OCI-M1 (cell line): Measurements from ENCODE around the gene TMEM174.

Experiments used
- DNase-seq: peaks from one replicate; lab custom pipeline; 2025; lab: John Stamatoyannopoulos, UW

The TMEM174 gene

GRCh38 chr5:73153513-73153912 lies 19.5 kb upstream of the TMEM174 start:
- DNase-seq, result no peak

- DNase-seq, result no peak
These were observed 18.6 kb upstream of the TMEM174 start for GRCh38 chr5:73154208-73155006.

- no peak for DNase-seq
These were observed 17.4 kb upstream of the TMEM174 start for GRCh38 chr5:73155271-73156222.

- no peak for DNase-seq
These were observed 15.3 kb upstream of the TMEM174 start for GRCh38 chr5:73157414-73158303.

DNA sequence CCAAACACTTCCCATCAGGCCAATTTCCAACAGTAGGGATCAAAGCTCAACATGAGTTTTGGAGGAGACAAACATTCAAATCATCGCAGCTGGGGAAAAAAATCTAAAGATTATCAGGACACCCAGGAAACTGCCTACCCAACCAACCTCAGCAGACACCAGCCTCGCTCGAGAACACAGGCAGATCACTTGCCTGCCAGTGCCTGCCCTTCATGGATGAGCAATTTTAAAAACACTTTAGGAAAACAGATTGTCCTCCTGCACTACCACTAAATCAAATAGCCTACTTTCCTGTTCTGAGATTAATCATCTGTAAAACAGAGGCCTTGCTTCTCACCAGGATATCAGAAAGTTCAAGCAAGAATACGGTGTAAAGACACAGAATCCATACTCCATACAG lies 14.7 kb upstream of the TMEM174 start:
- DNase-seq, result no peak

- DNase-seq, result peak; percentile 90
These were observed 12.7 kb upstream of the TMEM174 start for GRCh38 chr5:73160239-73160671.

DNA sequence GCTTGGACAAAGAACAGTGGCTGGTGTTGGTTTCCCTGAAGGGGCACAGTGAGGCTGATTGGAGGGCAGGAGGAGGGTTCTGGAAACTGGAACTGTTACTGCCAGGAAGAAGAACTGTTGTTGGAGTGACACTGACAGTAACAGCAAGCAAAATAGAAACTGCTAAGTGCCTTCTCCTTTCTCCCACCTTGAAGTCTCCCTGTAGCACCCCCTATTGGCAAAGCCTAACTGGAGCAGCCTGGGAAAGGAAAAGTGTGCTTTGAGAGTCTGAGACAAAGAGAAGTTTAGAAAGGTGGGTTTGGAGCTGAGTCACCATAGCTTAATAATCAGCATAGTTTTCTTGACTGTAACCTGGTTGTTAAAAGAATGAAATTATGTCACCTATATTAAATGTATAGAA lies 2.5 kb upstream of the TMEM174 start:
- DNase-seq, result peak; percentile 56

GRCh38 chr5:73171495-73171894 lies 1.5 kb upstream of the TMEM174 start:
- DNase-seq, result no peak

- no peak for DNase-seq
These were observed 1.3 kb downstream of the TMEM174 start for GRCh38 chr5:73174100-73174815.

- no peak for DNase-seq
These were observed 3.3 kb downstream of the TMEM174 start for GRCh38 chr5:73176250-73176649.

DNA sequence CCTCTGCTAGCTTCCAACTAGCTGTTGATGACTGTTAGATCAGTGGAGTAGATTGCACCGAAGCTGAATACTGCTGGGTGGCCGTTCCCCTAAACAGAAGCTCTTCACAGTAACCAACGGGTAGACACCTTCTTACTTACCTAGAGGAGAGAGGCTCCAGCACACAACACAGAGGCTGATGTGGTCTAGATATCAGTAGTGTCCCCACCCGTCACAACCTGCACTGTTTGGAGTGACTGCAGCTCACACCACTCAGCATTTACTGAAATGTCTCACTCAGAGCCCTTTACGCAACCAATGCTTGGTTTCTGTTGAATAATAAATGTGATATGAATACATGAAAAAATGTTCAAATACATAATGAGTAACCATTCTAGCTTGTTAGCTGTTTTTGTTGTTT lies 5.3 kb downstream of the TMEM174 start:
- no peak for DNase-seq

DNA sequence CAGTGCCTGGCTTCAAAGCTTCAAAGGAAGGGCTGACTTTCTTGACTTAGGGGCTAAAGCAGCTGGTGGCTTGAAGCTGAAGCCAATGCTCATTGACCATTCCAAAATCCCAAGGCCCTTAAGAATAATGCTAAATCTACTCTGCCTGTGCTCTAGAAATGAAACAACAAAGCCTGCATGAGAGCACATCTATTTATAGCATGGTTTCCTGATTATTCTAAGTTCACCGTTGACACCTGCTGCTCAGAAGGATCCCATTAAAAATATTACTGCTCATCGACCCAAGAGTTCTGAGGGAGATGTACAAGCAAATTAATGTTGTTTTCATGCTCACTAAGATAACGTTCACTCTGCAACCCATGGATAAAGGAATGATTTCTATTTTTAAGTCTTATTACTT lies 6.7 kb downstream of the TMEM174 start:
- no peak for DNase-seq

DNA sequence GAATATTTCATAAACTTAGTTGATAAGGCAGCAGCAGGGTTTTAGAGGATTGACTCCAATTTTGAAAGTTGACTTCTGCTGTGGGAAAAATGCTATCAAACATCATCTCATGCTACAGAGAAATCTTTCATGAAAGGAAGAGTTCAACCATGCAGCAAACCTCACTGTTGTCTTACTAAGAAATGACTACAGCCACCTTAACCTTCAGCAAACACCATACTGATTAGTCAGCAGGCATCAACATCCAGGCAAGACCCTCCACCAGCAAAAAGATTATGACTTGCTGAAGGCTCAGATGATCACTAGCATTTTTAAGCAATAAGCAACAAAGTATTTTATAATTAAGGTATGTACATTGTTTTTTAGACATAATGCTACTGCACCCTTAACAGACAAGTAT lies 7.6 kb downstream of the TMEM174 start:
- no peak for DNase-seq

- DNase-seq, result no peak
These were observed 9.3 kb downstream of the TMEM174 start for GRCh38 chr5:73182307-73182706.

DNA sequence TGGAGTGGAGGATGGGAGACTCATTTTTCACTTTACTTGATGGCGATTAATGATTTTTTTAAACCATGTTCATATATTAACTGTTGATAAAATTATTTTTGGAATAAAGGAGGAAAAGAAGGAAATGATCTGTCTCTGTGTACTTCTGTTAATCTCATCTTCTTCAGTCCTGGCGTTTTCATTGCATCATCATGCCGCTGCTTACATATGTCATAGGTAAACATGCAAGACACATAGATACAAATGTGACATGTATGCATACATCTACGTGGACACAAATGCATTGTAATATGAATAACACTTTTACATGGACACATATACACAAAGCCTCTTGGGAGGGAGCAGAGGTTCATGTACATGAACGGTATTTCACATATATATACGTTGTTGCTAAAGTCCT lies 10.0 kb downstream of the TMEM174 start:
- DNase-seq, result no peak

- DNase-seq, result no peak
These were observed 10.5 kb downstream of the TMEM174 start for GRCh38 chr5:73183481-73183891.

GRCh38 chr5:73186976-73187375 lies 14.0 kb downstream of the TMEM174 start:
- no peak for DNase-seq

DNA sequence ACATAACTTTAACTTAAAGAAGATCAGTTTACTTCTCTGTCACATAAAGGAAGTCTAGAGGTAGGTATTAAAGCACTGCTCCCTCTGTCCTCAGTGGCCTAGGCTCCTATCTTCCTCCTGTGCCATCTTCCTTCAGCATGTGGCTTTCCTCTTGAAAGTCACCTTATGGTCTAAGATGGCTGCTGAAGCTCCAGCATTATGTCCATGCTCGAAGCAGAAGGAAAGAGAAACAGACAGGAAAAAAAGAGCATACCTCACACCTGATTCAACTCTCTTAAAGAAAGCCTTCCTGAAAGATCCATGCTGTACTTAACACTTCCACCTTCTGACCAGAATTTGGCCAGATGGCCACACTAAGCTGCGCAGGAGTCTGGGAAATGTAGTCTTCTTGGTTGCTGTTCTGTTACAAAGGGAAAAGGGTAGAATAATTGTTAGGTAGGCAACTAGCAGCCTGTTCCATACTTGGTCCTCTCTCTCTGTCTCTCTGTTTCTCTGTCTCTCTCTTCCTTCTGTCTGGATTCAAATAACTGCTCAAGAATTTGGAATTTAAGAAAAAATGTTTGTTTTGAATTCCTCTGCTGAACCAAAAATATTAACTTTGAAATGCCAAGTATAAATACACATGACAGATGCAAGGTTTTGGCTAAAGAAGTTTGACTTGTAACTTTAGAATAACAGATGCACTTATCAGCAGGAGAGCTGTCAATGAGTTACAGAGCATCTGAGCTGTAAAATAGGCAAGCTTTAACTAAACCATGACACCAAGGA lies 16.0 kb downstream of the TMEM174 start:
- DNase-seq, result peak; percentile 15

GRCh38 chr5:73189871-73190376 lies 16.9 kb downstream of the TMEM174 start:
- DNase-seq, result peak; percentile 11

DNA sequence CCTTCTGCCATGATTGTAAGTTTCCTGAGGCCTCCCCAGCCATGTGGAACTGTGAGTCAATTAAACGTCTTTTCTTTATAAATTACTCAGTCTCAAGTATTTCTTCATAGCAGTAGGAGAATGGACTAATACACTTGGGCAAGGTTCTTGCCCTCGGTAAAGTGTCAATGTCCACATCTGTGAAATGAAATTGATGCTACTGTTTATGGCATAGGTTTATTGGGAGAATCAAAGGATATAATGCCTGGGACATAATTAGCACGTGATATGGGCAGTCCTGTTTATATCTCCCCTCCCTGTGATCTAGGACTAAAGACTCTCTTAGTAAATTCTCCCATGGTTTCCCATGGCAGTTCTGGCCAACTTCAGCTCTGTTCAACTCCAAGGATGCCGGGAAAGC lies 19.4 kb downstream of the TMEM174 start:
- DNase-seq, result no peak
